ENCODE results near the gene JPH2. TPM values are rescaled to one million over a fixed set of nuclear protein-coding genes. Genes with fewer than 3 reads are reported as not detected.

Gene JPH2
- polyA plus RNA-seq, 1 donor: 1.4 TPM

- DNase-seq: no peak
Observed at GRCh38 chr20:44099832-44100231, 87.2 kb downstream of the JPH2 start.

- DNase-seq: no peak
Observed at GRCh38 chr20:44098657-44099056, 88.3 kb downstream of the JPH2 start.

- DNase-seq: no peak
Observed at GRCh38 chr20:44098256-44098630, 88.7 kb downstream of the JPH2 start.

GRCh38 chr20:44097521-44098255 is 89.3 kb downstream of the JPH2 start:
- no peak for DNase-seq

GRCh38 chr20:44095831-44096230 is 91.2 kb downstream of the JPH2 start:
- DNase-seq: no peak

GRCh38 chr20:44093249-44093582 is 93.8 kb downstream of the JPH2 start:
- DNase-seq: no peak

GRCh38 chr20:44092551-44093248 is 94.3 kb downstream of the JPH2 start:
- no peak for DNase-seq

- no peak for DNase-seq
Observed at GRCh38 chr20:44091026-44091425, 96.0 kb downstream of the JPH2 start.

- DNase-seq: no peak
Observed at GRCh38 chr20:44089987-44090674, 96.9 kb downstream of the JPH2 start.

- no peak for DNase-seq
Observed at GRCh38 chr20:44087857-44088120, 99.2 kb downstream of the JPH2 start.

- DNase-seq: no peak
Observed at GRCh38 chr20:44087051-44087856, 99.7 kb downstream of the JPH2 start.

- DNase-seq: no peak
Observed at GRCh38 chr20:44085616-44086434, 101.2 kb downstream of the JPH2 start.

- no peak for DNase-seq
Observed at GRCh38 chr20:44084891-44085290, 102.1 kb downstream of the JPH2 start.

GRCh38 chr20:44084439-44084838 is 102.5 kb downstream of the JPH2 start:
- DNase-seq: no peak

GRCh38 chr20:44083220-44083933 is 103.6 kb downstream of the JPH2 start:
- peak; percentile 30 for DNase-seq

GRCh38 chr20:44081888-44082287 is 105.1 kb downstream of the JPH2 start:
- no peak for DNase-seq

- no peak for DNase-seq
Observed at GRCh38 chr20:44081476-44081875, 105.5 kb downstream of the JPH2 start.

- peak; percentile 65 for DNase-seq
Observed at GRCh38 chr20:44080646-44081267, 106.2 kb downstream of the JPH2 start.

- DNase-seq: no peak
Observed at GRCh38 chr20:44080064-44080463, 106.9 kb downstream of the JPH2 start.

- DNase-seq: no peak
Observed at GRCh38 chr20:44079291-44079690, 107.7 kb downstream of the JPH2 start.

GRCh38 chr20:44075950-44076232 is 111.1 kb downstream of the JPH2 start:
- DNase-seq: no peak
